ENCODE results near the gene RNF43. TPM values are rescaled to one million over a fixed set of nuclear protein-coding genes. Genes with fewer than 3 reads are reported as not detected.
A peak's percentile ranks its signal among the peaks of the same experiment; 100 is the strongest.

The RNF43 gene
- total RNA-seq = under 1 TPM in 1 of 2 experiments, not detected in 1; 0.05 TPM

DNA sequence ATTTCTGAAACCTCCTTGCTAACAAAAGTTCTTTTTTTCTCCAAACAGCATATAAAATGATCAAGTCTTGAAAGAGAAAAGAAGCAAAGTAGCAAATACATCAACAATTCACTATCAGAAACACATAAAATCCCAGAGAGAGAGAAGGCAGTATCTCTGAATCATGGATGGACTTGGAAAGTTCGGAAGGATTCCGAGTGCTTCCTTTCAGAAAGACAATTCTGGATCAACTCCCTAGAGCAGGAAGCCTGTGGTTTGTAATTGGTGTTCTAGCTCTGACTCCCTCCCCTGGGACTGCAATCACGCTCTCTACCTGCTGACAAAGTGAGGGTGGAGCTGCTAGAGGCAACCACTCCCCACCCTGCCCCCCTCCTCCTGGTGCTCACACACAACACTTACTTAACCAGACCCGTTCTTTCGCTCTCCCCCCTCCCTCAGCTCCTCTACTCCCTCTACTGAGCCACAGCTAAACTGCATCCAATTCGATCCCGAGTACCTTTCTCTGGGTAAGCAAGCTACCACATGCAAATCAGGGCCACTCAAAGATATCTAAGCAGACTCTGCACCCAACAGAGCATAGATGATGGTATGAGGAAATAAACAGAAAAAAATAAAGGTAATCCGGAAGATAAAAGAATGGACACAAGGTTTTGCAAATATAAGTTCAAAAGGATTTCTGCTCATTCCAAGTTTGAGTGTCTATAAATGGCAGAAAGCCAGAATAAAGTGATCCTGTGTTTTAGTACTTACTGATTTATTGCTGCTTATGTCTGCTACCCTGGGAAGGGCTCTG is at the start of gene RNF43:
Gene RNF43 (minus strand): TSS at position 235 of the 793 bp plus-strand sequence. CDS start 1,957 bp downstream, outside the sequence.
- H3K27ac Mint-ChIP-seq = no peak within 1 kb of the TSS
- POLR2A ChIA-PET = interaction anchor here (0.6 to 4.3 kb wide), 16 partner anchors 15 to 100 kb away, joined by 3 to 44 read pairs (median 5); partner anchors contain the start of genes SUPT4H1 and TSPOAP1

DNA sequence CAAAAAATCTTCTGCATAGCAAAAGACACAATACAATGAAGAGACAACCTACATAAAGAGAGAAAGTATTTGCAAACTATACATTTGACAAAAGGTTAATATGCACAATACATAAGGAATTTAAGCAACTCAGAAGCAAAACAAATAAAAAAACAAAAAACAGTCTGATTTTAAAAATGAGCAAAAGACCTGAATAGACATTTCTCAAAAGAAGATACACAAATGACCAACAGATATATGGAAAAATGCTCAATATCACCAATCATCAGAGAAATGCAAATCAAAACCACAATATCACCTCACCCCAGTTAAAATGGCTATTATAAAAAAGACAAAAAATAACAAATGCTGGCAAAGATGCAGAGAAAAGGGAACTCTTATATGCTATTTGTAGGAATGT is 38.2 kb upstream of the RNF43 start:
- Mint-ChIP-seq H3K36me3 (ENCODE audit: low read depth) (no peaks in the 10 kb centered on the region), H3K4me3 (no peak overlapping the region), H3K27ac (no peak overlapping the region), H3K4me1 (ENCODE audit: low read depth) (no peaks in the 10 kb centered on the region), H3K9me3 (ENCODE audit: insufficient read depth) (no peaks in the 10 kb centered on the region), H3K27me3 (ENCODE audit: low read depth) (no peaks in the 10 kb centered on the region)
- DNase-seq (no peak), ATAC-seq (no peak)
- CTCF ChIA-PET = no interaction called here
- POLR2A ChIA-PET = no interaction called here

More for the DNA sequence above, at the start of gene RNF43:
- Mint-ChIP-seq H3K4me3 (no peak within 1 kb of the TSS), H3K4me1 (ENCODE audit: low read depth) (peaks cover 21% of the 10 kb centered on the region), H3K36me3 (ENCODE audit: low read depth) (no peaks in the 10 kb centered on the region), H3K27me3 (ENCODE audit: low read depth) (no peaks in the 10 kb centered on the region), H3K9me3 (ENCODE audit: insufficient read depth) (no peaks in the 10 kb centered on the region)
- CTCF ChIA-PET = interaction anchor here (0.6 to 5.9 kb wide), 51 partner anchors 8 to 945 kb away, joined by 3 to 135 read pairs (median 4); partner anchors contain the start of genes HSF5 and SUPT4H1
- DNase-seq (peak; percentile 91), ATAC-seq (peak; percentile 99)

DNA sequence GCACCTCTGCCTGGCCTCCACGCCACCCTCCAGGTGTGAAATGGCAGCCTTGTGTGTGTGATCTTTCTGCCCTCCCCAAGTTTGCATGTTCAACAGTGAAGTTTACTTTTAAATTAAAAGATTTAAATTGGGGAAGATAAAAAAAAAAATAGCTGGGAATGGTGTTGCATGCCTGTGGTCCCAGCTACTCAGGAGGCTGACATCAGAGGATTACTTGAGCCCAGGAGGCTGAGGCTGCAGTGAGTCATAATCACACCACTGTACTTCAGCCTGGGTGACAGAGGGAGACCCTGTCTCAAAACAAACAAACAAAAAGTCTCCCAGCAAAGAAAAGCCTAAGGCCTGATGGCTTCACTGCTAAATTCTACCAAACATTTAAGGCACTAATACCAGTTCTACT is 35.4 kb upstream of the RNF43 start:
- CTCF ChIA-PET = interaction anchor here (0.6 to 1.0 kb wide), 2 partner anchors 19 to 139 kb away, joined by 3 read pairs; no protein-coding TSS in a partner anchor
- Mint-ChIP-seq H3K27ac (no peak overlapping the region), H3K27me3 (ENCODE audit: low read depth) (no peaks in the 10 kb centered on the region), H3K4me1 (ENCODE audit: low read depth) (no peaks in the 10 kb centered on the region), H3K4me3 (no peak overlapping the region), H3K9me3 (ENCODE audit: insufficient read depth) (no peaks in the 10 kb centered on the region), H3K36me3 (ENCODE audit: low read depth) (no peaks in the 10 kb centered on the region)
- DNase-seq (no peak), ATAC-seq (no peak)
- POLR2A ChIA-PET = interaction anchor here (0.5 kb wide), 1 partner anchor 1829 kb away, joined by 3 read pairs; no protein-coding TSS in a partner anchor

DNA sequence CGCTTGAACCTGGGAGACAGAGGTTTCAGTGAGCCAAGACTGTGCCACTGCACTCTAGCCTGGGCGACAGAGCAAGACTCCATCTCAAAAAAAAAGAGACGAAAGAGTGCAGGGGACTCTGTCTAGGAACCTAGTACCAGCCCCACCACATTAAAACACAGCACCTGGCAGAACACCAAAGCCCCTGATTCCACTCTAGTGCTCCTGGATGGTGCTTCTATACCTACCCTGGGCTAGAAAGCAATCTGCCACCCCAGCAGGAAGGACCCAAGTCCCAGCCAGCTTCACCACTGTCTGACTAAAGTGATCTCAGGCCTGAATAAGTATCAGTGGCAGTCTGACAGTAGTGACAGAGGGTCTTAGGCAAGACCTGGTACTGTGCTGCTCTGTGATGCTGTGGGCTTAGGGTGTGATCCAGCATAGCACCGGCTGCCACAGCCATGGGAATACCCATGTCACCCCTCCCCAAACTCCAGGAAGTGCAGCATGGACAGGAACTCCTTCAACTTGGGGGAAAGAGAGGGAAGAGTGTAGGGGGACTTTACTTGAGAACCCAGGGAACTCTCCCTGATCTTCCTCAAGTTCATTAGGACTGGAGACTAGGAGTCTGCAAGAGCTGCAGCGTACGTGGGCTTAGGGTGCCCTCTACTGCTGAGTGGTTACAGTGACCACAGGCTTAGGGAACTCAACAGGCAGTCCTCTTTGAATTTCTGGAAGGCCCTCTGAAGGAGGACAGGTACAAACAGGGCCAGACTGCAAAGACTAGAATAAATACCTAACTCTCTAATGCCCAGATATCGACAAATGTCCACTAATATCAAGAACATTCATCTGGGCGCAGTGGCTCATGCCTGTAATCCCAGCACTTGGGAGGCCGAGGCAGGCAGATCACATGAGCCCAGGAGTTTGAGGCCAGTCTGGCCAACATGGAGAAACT is 30.0 kb upstream of the RNF43 start:
- Mint-ChIP-seq H3K36me3 (ENCODE audit: low read depth) (no peaks in the 10 kb centered on the region), H3K27ac (no peak overlapping the region), H3K9me3 (ENCODE audit: insufficient read depth) (no peaks in the 10 kb centered on the region), H3K27me3 (ENCODE audit: low read depth) (no peaks in the 10 kb centered on the region), H3K4me3 (no peak overlapping the region), H3K4me1 (ENCODE audit: low read depth) (peaks cover 4% of the 10 kb centered on the region)
- ChIA-PET POLR2A (interaction anchor here (0.6 to 1.1 kb wide), 4 partner anchors 30 to 842 kb away, joined by 3 to 6 read pairs (median 4); partner anchors contain the start of genes RNF43 and SUPT4H1), CTCF (interaction anchor here (1.0 to 6.4 kb wide), 14 partner anchors 8 to 253 kb away, joined by 3 to 70 read pairs (median 4); partner anchors contain the start of genes HSF5, RNF43 and SUPT4H1)
- DNase-seq = peak; percentile 84
- peak; percentile 95 for ATAC-seq

DNA sequence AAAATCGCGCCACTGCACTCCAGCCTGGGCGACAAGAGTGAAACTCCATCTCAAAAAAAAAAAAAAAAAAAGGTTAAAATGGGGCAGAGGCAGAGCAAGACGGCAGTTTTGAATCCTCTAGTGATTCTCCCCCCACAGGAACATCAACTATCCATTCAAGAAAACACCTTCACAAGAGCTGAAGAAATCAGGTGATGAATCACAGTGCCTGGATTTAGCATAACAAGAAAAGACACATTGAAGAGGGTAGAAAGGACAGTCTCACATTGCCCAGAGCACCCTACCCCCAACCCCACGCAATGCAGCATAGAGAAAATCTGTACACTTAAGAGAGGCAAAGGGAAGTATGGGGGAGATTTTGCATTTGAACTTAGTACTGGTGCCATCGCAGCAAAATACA is 28.8 kb upstream of the RNF43 start:
- H3K27me3 Mint-ChIP-seq (ENCODE audit: low read depth) = no peaks in the 10 kb centered on the region
- H3K4me1 Mint-ChIP-seq (ENCODE audit: low read depth) = peaks cover 4% of the 10 kb centered on the region
- CTCF ChIA-PET = interaction anchor here (0.6 to 6.4 kb wide), 5 partner anchors 29 to 160 kb away, joined by 3 to 70 read pairs (median 7); partner anchors contain the start of genes HSF5 and RNF43
- POLR2A ChIA-PET = interaction anchor here (0.9 to 1.1 kb wide), 2 partner anchors 93 to 114 kb away, joined by 4 to 6 read pairs; partner anchors contain the start of gene SUPT4H1
- no peak overlapping the region for H3K27ac Mint-ChIP-seq
- no peaks in the 10 kb centered on the region for H3K36me3 Mint-ChIP-seq (ENCODE audit: low read depth)
- H3K4me3 Mint-ChIP-seq = no peak overlapping the region
- ATAC-seq = no peak
- H3K9me3 Mint-ChIP-seq (ENCODE audit: insufficient read depth) = no peaks in the 10 kb centered on the region
- no peak for DNase-seq

DNA sequence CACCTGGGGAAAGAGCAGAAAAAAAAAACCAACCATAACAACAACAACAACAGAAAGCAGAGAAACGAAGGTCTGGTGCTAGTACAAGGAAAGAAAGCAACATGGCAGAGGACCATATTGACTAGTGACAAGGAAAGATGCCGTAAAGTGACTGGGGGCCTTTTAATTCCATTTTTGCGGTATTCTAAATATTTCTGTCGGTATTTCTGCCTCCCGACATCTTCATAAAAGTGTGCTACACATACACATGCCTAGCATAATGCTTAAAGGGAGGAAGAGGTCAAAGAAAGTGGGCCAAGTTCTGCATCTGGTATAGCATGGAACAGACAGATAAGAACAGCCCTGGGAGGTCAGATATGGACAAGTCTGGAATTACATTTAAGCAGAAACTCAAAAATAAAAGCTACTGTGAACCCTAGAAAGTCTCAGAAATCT is 19.5 kb upstream of the RNF43 start:
- ChIA-PET CTCF (interaction anchor here (1.1 to 8.7 kb wide), 4 partner anchors 11 to 120 kb away, joined by 3 to 57 read pairs (median 4); partner anchors contain the start of genes HSF5 and RNF43), POLR2A (no interaction called here)
- no peak for DNase-seq
- Mint-ChIP-seq H3K27me3 (ENCODE audit: low read depth) (peaks cover 2% of the 10 kb centered on the region), H3K4me1 (ENCODE audit: low read depth) (no peaks in the 10 kb centered on the region), H3K4me3 (no peak overlapping the region), H3K9me3 (ENCODE audit: insufficient read depth) (no peaks in the 10 kb centered on the region), H3K27ac (no peak overlapping the region), H3K36me3 (ENCODE audit: low read depth) (no peaks in the 10 kb centered on the region)
- no peak for ATAC-seq

DNA sequence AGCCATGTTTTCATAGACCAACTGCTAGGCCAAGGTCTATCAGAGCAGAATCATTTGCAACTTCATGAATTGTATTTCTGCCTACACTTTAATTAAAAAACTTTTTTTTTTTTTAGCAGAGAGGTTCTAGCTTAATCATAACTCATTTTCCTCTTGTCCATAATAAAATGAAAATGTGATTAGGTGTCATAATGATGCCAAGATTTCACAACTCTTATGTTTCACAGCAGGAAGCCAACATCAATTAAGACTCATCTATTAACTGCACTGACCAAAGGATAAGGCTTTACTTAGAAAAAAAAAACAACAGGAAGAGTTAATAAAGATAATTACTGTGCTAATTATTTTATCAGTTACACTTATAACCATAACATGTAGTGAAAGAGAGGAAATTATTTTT is 18.9 kb upstream of the RNF43 start:
- Mint-ChIP-seq H3K36me3 (ENCODE audit: low read depth) (no peaks in the 10 kb centered on the region), H3K4me3 (no peak overlapping the region), H3K27me3 (ENCODE audit: low read depth) (peaks cover 2% of the 10 kb centered on the region), H3K4me1 (ENCODE audit: low read depth) (no peaks in the 10 kb centered on the region), H3K27ac (no peak overlapping the region), H3K9me3 (ENCODE audit: insufficient read depth) (no peaks in the 10 kb centered on the region)
- DNase-seq (no peak), ATAC-seq (no peak)
- CTCF ChIA-PET = interaction anchor here (1.3 to 8.7 kb wide), 2 partner anchors 19 to 119 kb away, joined by 4 to 57 read pairs; partner anchors contain the start of gene RNF43
- POLR2A ChIA-PET = no interaction called here

DNA sequence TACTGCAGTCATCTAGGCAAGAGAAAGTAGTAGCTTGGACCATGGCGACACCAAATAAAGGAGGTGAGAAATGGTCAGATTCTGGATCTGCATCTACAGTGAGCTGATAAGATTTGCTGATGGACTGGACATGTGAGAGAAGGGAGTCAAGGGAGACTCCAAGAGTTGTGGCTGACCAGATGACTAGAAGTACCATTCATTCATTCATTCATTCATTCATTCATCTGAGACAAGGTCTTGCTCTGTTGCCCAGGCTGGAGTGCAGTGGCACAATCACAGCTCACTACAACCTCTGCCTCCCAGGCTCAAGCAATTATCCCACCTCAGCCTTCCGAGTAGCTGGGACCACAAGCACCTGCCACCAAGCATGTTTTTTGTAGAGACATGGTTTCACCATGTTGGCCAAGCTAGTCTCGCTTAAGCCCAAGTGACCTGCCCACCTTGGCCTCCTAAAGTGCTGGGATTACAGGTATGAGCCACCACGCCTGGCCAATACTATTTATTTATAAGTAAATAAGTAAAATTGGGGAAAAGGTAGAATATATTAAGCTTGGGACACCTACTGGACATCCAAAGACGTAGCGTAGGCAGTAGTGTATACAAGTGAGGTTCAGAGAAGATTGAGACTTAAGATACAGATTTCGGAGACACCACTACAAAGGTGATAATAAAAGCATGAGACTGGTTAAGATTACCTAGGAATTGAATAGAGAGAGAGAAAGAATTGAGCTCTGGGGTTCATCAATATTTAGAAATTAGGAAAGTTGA is 15.7 kb upstream of the RNF43 start:
- Mint-ChIP-seq H3K4me3 (no peak overlapping the region), H3K36me3 (ENCODE audit: low read depth) (no peaks in the 10 kb centered on the region), H3K27me3 (ENCODE audit: low read depth) (peaks cover 2% of the 10 kb centered on the region), H3K9me3 (ENCODE audit: insufficient read depth) (no peaks in the 10 kb centered on the region), H3K27ac (no peak overlapping the region), H3K4me1 (ENCODE audit: low read depth) (no peaks in the 10 kb centered on the region)
- CTCF ChIA-PET = interaction anchor here (0.8 to 8.7 kb wide), 9 partner anchors 10 to 233 kb away, joined by 3 to 57 read pairs (median 3); partner anchors contain the start of gene RNF43
- DNase-seq (no peak), ATAC-seq (no peak)
- POLR2A ChIA-PET = interaction anchor here (0.6 kb wide), 1 partner anchor 15 kb away, joined by 3 read pairs; no protein-coding TSS in a partner anchor

DNA sequence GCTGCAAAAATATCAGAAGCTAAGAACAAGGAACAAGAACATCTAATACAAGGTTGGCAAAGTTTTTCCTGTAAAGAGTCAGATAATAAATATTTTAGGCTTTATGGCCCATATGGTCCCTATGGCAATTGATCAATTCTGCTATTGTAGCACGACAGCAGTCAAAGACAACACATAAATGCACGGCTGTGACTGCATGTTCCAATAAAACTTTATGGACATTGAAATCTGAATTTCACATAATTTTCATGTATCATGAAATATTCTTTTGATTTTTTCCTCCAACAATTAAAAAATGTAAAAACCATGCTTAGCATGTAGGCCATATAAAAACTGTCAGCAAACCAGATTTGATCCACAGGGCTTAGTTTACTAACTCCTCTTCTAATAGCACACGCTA is 10.5 kb upstream of the RNF43 start:
- H3K27me3 Mint-ChIP-seq (ENCODE audit: low read depth) = peaks cover 2% of the 10 kb centered on the region
- no peaks in the 10 kb centered on the region for H3K36me3 Mint-ChIP-seq (ENCODE audit: low read depth)
- DNase-seq (no peak), ATAC-seq (no peak)
- no peak overlapping the region for H3K27ac Mint-ChIP-seq
- ChIA-PET CTCF (interaction anchor here (0.6 to 3.0 kb wide), 3 partner anchors 10 to 111 kb away, joined by 5 to 14 read pairs (median 5); partner anchors contain the start of gene RNF43), POLR2A (no interaction called here)
- H3K4me3 Mint-ChIP-seq = no peak overlapping the region
- no peaks in the 10 kb centered on the region for H3K9me3 Mint-ChIP-seq (ENCODE audit: insufficient read depth)
- no peaks in the 10 kb centered on the region for H3K4me1 Mint-ChIP-seq (ENCODE audit: low read depth)

DNA sequence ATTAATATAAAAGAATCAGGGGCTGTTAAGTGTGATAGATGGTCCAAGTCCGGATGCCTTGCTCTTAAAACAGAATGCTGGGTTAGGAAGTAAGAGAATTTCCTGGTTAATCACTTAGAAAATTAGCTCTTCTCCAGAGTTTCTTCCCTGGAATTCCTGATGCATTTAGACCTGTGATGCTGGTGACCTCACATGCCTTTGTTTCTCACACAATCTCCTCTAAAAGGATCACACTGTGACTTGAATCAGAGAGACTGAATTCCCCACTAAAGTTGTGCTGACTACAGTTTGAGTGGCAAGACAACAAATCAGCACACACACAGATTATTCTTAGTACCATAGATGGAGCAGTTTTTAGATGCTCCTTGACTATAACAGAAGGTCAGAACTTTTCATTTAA is 4.4 kb upstream of the RNF43 start:
- H3K9me3 Mint-ChIP-seq (ENCODE audit: insufficient read depth) = no peaks in the 10 kb centered on the region

More for the DNA sequence above, 4.4 kb upstream of the RNF43 start:
- Mint-ChIP-seq H3K27ac (no peak overlapping the region), H3K4me3 (no peak overlapping the region), H3K36me3 (ENCODE audit: low read depth) (no peaks in the 10 kb centered on the region), H3K4me1 (ENCODE audit: low read depth) (peaks cover 19% of the 10 kb centered on the region), H3K27me3 (ENCODE audit: low read depth) (no peaks in the 10 kb centered on the region)
- ATAC-seq (no peak), DNase-seq (no peak)
- CTCF ChIA-PET = interaction anchor here (3.4 kb wide), 1 partner anchor 104 kb away, joined by 23 read pairs; no protein-coding TSS in a partner anchor
- POLR2A ChIA-PET = no interaction called here
